ENCODE results near the gene NUDT22. TPM values are rescaled to one million over a fixed set of nuclear protein-coding genes. Genes with fewer than 3 reads are reported as not detected.

Gene NUDT22
- total RNA-seq, 1 donor from 2014 or later = 83.6 TPM

DNA sequence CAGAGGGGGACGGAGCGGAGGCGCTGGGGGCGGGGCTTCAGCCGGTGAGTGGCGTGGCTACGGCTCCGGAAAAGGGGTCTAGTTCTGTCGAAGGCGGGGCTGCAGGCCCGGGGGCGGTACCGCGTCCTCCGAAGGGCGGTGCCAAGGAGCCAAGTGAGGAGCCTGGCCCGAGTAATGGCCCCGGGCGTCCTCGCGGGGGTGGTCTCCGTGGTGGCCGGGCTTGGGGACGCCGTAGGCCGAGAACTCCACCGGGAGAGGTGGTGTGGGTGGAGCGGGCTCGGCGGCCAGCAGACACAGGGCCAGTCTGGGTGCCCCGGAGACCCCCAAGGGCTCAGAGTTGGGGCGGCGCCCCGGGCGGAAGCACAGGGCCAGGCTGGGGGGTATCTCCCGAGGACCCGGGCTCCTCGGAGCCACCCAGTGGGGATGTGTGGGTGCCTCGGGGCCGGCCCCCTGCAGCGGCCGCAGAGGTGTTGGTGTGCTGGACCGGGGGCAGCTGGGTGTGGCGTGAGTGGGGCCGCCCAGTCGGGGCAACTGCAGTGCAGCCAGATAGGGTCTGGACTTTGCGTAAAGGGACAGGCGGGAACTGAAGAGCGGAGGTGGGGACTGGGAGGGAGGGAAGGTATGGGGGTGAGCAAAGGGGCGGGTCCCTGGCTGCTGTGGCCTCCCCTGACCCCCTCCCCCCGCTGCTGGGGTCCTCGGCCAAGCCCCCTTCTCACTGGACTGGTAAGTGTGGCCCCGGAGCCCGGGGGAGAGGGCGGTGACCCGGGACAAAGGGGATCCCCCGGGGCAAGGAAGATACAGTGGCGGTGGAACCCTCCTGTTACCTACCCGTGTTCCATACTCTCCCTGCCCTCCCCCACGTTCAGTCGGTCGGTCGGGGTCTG is 15.7 kb downstream of the NUDT22 start:
- peak; percentile 58 for DNase-seq (ENCODE audit: low read depth)

DNA sequence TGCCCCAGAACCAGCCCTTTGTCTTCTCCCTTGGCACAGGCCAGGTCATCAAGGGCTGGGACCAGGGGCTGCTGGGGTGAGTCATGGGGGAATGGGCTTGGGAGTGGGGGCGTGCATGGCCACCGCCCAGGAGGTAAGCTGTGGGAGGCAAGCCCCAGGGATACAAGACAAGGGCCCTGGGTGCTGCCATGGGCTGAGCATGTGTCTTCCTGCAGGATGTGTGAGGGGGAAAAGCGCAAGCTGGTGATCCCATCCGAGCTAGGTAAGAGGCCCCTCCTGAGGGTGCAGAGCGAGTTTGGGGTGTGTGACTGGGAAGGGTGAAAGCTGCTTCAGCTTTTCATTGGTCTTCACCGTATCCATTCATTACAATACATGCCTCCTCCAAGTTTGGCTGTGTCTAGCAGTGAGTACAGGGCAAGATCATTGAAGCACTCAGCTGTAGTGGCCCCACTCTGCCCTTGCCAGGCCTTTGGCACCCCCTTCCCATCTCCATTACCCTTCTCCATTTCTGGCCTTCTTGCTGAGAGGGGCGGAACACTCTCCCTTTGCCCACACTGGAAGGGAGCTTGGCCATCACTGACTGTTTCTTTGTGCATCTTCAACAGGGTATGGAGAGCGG is 17.3 kb downstream of the NUDT22 start:
- no peak for DNase-seq (ENCODE audit: low read depth)

- DNase-seq (ENCODE audit: low read depth) = peak; percentile 53
Observed at GRCh38 chr11:64244107-64244506, 18.0 kb downstream of the NUDT22 start.

- peak; percentile 34 for DNase-seq (ENCODE audit: low read depth)
Observed at GRCh38 chr11:64244966-64245365, 18.9 kb downstream of the NUDT22 start.

DNA sequence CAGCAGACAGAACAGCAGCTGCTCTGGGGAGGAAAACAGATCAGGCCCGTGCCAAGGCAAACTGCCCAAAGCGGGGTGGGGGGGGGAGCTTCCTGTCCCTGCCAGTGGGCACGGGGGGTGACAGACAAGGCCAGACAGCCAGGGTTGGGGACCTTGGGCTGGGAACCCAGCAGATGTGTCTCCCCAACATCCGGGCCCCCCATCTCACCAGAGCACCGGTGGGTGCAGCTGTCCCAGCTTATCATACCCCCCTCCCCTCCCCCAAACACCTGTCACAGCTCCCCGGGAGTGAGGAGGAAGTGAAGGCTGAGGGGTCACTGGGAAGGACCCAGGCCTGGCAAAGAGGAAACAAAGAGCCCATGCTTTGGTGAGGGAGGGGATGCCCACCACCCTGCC is 19.3 kb downstream of the NUDT22 start:
- peak; percentile 97 for DNase-seq (ENCODE audit: low read depth)

GRCh38 chr11:64245797-64246620 is 19.9 kb downstream of the NUDT22 start:
- DNase-seq (ENCODE audit: low read depth) = peak; percentile 99

DNA sequence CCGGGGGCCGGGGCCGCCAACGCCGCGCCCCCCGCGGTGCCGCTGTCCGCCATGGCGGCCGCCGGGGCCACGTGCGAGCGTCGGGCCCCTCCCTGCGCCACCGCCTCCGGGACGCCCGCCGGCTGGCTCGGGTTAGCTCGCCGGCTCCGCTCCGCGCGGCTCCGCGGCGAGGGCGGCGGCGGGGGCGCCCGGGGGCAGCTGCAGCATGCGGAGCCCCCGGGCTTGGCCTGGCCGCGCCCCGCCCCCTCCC is 20.5 kb downstream of the NUDT22 start:
- DNase-seq (ENCODE audit: low read depth) = peak; percentile 41

DNA sequence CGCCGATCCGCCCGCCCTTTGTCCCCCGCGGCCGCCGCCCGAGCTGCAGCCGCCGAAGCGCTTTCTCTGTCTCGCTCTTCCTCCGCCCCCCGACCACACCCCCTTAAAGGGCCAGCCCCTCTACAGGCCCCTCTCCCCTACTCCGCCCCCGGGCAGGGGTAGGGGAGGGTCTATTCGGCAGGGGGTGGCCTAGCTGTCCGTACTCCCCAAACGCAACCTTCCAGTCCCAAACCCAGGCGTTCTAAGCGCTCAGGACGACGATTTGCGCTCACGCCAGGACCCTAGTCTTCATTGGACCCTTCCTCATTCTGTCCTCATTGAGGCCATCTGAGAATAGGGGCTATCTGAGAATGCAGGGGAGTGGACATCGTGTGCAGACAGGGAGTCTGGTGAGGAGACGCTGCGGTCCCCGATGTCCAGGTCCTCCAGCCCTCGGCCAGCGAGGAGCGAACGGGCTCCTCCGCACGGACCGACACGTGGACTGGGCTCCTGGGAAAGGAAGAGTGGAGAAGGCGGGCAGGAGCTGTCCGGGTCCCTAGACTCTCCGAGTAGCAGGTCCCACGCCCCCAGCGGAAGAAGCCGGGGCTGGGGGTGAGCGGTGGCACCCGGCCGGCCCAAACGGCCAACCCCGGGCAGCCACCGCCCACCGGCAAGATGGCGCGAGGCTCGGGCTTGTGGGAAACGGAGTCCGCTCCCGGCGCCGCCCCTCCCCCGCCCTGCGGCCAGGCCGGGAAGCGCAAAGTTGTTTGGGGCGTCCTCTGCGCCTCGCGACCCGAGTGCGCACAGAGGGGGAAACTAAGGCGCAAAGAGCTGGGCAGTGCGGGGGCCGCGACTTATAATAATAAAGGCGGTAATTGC is 21.0 kb downstream of the NUDT22 start, which contains the start of gene PPP1R14B:
Gene PPP1R14B, minus strand, starts transcription at position 73 of the 858 bp plus-strand sequence. CDS start 270 bp downstream, outside the sequence.
- peak; percentile 93 for DNase-seq (ENCODE audit: low read depth)

DNA sequence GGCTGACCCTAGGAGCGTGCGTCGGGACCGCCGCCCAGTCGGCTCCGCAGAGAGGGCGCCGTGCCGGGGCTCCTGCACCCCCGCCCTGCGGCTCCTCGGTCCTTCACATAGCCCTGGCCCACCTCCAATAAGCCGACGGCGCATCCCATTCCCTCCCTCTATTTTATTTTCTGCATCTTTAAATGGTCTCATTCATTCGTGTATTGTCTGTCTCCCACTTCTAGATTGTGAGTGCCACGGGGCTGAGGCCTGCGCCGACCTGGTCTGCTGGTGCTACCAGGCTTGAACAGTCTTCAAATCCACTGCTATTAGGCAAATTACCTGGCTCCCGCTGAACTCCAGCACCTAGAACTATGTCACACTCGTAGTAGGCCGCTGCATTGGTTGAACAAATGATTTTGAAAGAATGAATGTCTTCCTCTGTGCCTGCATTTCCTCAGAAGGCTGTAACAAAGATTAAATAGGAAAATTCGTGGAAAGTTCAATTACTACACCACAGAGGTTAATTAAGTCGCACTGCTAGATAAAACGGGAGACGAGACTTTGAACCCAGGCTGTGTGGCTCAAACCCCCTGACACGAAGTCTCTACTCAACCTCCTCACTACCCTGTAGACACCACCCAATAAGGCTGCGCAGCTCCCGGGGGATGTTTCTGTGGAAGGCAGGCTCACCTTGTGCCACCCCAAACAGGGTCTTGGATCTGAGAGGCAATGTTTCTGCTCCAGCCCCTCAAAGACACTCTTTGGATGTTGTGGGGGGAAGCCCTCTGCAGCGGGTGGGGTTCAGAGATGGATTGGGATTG is 21.9 kb downstream of the NUDT22 start:
- no peak for DNase-seq (ENCODE audit: low read depth)

DNA sequence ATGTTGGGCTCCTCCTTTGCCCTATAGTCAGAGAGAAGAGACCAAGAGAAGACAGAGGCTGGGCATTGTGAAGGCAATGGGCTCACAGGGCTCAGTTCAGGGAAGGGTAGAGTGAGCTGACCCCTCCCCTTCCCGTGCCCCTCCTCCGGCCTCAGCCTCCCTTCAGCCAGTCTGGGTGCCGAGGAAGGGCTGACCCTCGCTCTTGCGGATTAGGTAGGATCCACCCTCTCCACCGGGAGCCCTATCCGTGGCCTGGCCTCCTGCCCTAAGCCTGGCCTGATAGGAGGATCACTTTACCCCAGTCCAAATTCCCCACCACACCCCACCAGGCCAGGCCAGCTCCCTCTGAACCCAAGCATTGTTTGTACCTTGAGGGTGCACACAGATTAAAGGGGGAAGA is 22.5 kb downstream of the NUDT22 start:
- DNase-seq (ENCODE audit: low read depth) = no peak

DNA sequence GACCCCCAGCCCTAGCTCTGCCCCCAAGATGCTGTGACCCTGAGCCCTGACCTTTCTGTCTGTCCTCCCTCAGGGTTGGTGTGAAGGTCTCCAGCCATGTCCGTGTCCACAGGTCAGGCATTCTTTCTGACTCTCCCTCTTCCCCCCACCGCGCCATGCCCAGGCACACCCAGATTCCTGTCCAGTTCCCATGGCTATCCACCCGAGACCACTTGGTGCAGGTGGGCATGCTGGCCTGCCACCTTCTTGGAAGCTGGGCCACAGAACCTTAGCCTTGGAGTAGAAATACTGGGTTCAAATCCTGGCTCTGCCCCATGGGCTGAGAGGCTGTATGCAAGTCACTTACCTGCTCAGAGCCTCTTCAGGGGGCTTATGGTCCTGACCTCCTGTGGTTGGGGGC is 23.0 kb downstream of the NUDT22 start:
- DNase-seq (ENCODE audit: low read depth) = no peak

DNA sequence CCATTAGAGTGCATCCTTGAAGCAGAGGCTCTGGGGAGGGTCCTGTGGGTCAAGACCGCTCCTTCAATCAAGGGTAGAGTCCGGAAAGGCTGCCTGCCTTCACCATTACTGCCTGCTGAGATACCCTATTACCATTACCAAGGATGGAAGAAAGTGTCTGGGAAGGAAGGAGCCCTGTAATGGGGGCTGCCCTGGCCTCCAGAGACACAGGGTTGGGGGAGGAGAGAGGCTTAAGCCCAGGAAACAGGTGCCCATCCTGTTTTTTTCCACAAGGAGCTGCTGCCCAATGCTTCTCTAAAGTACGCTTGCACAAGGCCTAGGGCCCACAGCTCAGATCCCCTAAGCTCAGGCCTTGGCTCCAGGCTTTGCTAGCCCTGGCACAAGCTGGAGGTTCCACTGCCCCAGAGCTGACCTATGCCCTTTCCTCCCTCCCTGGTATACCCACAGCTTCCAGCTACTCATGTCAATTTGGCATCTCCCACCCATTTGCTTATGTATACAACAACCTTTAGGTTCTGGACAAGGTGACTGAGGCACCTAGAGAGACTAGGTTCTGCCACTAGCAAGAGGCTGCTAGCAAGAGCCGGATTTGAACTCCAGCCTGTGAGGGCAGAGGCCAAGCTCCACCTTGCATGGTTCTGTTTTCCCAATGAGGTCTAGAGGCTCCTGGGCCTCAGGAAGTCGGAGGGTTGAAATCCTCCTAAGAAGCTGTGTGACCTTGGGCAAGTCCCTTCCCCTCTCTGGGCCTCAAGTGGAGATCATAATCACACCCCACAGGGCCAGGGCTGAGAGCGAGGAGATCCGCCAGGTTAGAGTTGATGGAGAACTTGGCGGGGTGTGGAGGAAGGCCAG is 23.7 kb downstream of the NUDT22 start:
- no peak for DNase-seq (ENCODE audit: low read depth)

GRCh38 chr11:64250415-64251015 is 24.4 kb downstream of the NUDT22 start:
- no peak for DNase-seq (ENCODE audit: low read depth)

- DNase-seq (ENCODE audit: low read depth) = peak; percentile 54
Observed at GRCh38 chr11:64251016-64251752, 25.1 kb downstream of the NUDT22 start, which contains the start of gene PLCB3. PLCB3 (plus strand) TSS chr11:64251530; CDS start chr11:64251650, 120 bp downstream.

DNA sequence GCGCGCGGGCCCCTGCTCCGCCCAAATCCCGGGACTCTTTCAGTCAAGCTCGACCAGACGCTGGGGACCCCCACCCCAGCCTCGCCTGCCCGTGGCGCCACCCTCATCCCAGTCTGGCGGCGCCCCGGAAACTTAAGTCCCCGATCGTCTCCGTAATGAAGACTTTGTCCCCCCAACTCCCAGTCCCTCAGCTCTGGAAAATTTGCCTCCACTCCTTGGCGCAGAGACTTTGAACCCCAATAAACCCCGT is 25.6 kb downstream of the NUDT22 start:
- DNase-seq (ENCODE audit: low read depth) = no peak

DNA sequence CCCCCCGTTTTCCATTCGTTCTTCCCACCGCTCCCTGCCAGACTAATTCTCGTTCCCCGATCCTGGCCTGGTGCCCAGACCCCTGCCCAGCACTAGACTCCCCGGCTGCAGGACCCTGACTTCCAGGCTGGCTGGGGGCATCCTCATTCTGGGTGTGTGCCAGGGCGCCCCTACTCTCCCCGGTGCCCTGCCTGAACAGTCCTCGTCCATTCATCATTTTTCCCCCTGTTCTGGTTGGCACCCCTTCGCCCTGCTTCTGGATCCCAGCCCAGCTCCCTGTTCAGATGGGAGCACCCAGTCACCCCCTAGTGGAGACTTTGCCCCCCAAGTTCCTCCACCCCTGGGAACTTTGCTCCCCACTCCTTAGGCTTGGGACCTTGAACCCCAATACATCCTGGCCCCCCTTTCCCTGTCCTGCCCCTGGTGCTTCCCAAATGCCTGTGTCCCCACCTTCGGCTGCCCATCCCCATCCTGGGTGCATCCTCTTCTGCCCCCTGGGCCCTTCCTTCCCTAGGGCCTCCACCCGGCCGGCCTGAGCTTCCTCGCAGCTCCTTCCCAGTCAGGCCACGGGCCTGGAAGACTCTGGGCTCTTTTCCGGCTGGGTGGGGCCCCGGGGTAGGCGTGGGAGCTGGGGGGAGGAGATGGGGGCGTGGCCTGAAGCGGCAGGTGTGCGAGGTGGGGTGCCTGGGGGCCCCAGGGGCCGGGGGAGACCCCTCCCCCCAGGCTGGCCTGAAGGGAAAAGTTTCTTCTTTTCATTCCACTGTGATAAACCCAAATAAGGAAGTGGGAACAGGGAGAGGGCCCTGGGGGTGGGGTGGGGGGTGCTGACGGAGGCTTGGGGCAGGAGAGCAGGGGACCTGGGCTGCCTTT is 26.2 kb downstream of the NUDT22 start:
- peak; percentile 42 for DNase-seq (ENCODE audit: low read depth)

DNA sequence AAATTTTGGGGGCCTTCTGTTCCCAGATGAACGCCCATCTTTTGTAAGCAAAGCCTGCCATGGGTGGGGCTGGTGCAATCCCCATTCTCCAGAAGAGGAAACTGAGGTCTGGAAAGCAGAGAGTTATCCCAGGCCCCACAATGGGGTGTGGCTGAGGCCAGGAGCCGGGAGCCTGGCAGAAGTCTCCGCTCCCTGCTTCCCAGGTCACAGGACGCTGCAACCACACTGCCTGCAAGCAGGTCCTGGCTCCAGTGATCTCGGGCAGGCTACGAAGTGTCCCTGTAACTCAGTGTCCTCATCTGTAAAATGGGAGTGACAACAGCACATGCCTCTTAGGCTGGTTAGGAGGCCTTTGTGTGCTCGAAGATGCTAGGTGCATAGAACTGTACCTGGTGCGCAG is 27.0 kb downstream of the NUDT22 start:
- no peak for DNase-seq (ENCODE audit: low read depth)

All from myocyte (in vitro differentiated cells).